Body of pancreas (tissue), 4 donors: ENCODE measurements around the gene CCDC91.

Experiments used
- CTCF ChIP-seq, 7 experiments: fragments of 450-650 bp in 4 of 7; fragments of 200-600 bp in 3 of 7; sonication (generic) in 3 of 7; IDR thresholded peaks; one replicate each; pipeline ENCODE4 v1.5.1; 2016 to 2019; ENCODE audit warnings: antibody characterized with exemption in 7 of 7
- POLR2A ChIP-seq, 3 donors: fragments of 450-650 bp; IDR thresholded peaks; one replicate each; pipeline ENCODE4 v1.6.1; 2016; ENCODE audit warnings: antibody characterized with exemption in 3 of 3, mild to moderate bottlenecking in 2 of 3

- TF ChIP-seq CTCF (IDR thresholded peaks at IDR 0.05): no peak
- no peak for TF ChIP-seq POLR2A (IDR thresholded peaks at IDR 0.05)
These were observed 337.5 kb downstream of the CCDC91 start for GRCh38 chr12:28527631-28528249.
